ENCODE data around the gene FXN.

DNA sequence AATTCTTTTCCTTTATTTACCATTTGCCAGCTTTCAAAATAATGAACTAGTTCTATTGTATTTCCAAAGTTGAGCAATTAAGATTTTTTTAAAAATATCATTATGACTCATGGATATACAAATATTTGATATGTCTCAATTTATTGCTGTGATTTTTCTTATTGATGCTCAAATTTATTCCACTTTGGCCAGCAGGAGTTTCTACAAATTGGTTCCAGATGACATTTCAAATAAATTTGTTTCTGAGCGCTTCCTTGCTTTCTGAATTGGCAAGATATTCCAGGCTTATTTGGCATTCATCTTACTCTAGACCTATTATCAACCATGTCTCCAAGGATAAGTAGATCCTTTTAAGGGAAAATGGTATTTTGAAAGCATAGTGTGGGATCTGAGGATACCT lies 80.1 kb downstream of the FXN start:
- TF ChIP-seq, protein P1, sequence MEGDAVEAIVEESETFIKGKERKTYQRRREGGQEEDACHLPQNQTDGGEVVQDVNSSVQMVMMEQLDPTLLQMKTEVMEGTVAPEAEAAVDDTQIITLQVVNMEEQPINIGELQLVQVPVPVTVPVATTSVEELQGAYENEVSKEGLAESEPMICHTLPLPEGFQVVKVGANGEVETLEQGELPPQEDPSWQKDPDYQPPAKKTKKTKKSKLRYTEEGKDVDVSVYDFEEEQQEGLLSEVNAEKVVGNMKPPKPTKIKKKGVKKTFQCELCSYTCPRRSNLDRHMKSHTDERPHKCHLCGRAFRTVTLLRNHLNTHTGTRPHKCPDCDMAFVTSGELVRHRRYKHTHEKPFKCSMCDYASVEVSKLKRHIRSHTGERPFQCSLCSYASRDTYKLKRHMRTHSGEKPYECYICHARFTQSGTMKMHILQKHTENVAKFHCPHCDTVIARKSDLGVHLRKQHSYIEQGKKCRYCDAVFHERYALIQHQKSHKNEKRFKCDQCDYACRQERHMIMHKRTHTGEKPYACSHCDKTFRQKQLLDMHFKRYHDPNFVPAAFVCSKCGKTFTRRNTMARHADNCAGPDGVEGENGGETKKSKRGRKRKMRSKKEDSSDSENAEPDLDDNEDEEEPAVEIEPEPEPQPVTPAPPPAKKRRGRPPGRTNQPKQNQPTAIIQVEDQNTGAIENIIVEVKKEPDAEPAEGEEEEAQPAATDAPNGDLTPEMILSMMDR (IDR thresholded peaks at IDR 0.05) = peak in 1 of 5 experiments; percentile 19
- TF ChIP-seq EP300 (IDR thresholded peaks at IDR 0.05) = peak in 1 of 2 donors; percentile 49
